MCF 10A (cell line): ENCODE data around the gene SPOCK1. TPM values are rescaled to one million over a fixed set of nuclear protein-coding genes. Genes with fewer than 3 reads are reported as not detected.

Source experiments
- BruUV-seq: library from RNA; stranded (reverse); fragments of 400-500 nt; replicated peaks from 2 replicates; lab custom pipeline; 2021; lab: Mats Ljungman, UMichigan
- CTCF ChIA-PET: fragments of 300-600 bp; sonication (Branson Sonifier 250); formaldehyde crosslinking; extraction: SDS; loops from one replicate; lab custom pipeline; 2021; ENCODE audit warnings: antibody characterized with exemption, inconsistent platforms; lab: Yijun Ruan, JAX
- POLR2A ChIA-PET: fragments of 300-600, 350-650 bp; sonication (Branson Sonifier 250); formaldehyde crosslinking; extraction: SDS; loops from one replicate; lab custom pipeline; 2020; ENCODE audit warnings: antibody characterized with exemption, inconsistent platforms; lab: Yijun Ruan, JAX
- DNase-seq: peaks from one replicate; pipeline ENCODE4 v3.0.0-alpha.2; 2018; ENCODE audit not compliant: unreplicated experiment
- H3K27ac Mint-ChIP-seq: one replicate; pipeline ENCODE4 v1.8.0; 2022; ENCODE audit warnings: mild to moderate bottlenecking, low read depth, mixed read lengths; ENCODE audit not compliant: unreplicated experiment
- H3K27me3 Mint-ChIP-seq: one replicate; pipeline ENCODE4 v1.8.0; 2022; ENCODE audit warnings: mixed read lengths; ENCODE audit not compliant: insufficient read depth, unreplicated experiment
- H3K36me3 Mint-ChIP-seq: one replicate; pipeline ENCODE4 v1.8.0; 2022; ENCODE audit warnings: mild to moderate bottlenecking, moderate library complexity, mixed read lengths; ENCODE audit not compliant: insufficient read depth, unreplicated experiment
- H3K4me1 Mint-ChIP-seq: one replicate; pipeline ENCODE4 v1.8.0; 2022; ENCODE audit warnings: mixed read lengths; ENCODE audit not compliant: insufficient read depth, unreplicated experiment
- H3K4me3 Mint-ChIP-seq: one replicate; pipeline ENCODE4 v1.8.0; 2022; ENCODE audit warnings: mild to moderate bottlenecking, moderate library complexity, mixed read lengths; ENCODE audit not compliant: unreplicated experiment
- H3K9me3 Mint-ChIP-seq: one replicate; pipeline ENCODE4 v1.8.0; 2022; ENCODE audit warnings: mixed read lengths; ENCODE audit not compliant: unreplicated experiment
- intact Hi-C: fragments of 100-400 bp; cut with micrococcal nuclease; formaldehyde crosslinking; loops from 2 replicates; pipeline ENCODE4 v1.14.1; 2022
- total RNA-seq: library from RNA; stranded (reverse); gene quantifications from 2 replicates; pipeline ENCODE4 v1.2.3, GENCODE V29; 2022
- TF ChIP-seq, protein P1 (sequence below): fragments of 200-600 bp; IDR thresholded peaks from one replicate; pipeline ENCODE4 v1.8.0; 2022; ENCODE audit warnings: antibody characterized with exemption, mild to moderate bottlenecking; ENCODE audit not compliant: unreplicated experiment

Gene SPOCK1
- total RNA-seq, 1 experiment from 2014 or later: 34.3 TPM

DNA sequence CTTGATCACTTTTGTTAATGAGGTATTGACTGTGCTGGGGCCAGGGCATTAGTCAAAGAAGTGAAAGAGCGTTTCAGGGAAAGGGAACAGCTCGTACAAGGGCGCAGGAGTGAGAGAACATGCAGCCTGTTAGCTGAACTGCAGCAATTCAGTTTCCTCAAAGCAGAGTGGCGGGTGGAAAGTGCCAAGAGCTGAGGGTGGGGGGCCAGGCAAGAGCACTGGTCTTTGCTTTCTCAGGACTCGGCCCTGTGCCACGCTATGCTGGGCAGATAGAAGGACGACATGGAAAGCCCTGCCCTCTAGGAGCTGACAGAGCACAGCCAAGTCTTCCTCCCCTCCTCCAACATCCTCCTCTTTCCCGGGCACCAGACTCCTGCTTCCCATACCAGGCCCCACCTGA, 304.8 kb downstream of the SPOCK1 start:
- intact Hi-C loops: loop anchor here (10.0 kb wide), 1 partner anchor 49 kb away; no protein-coding TSS in a partner anchor
- Mint-ChIP-seq H3K27ac (no peak overlapping the region), H3K9me3 (no peaks in the 10 kb centered on the region), H3K4me3 (no peak overlapping the region), H3K36me3 (no peaks in the 10 kb centered on the region), H3K27me3 (no peaks in the 10 kb centered on the region), H3K4me1 (peaks cover 24% of the 10 kb centered on the region)
- BruUV-seq: no TSS peak
- DNase-seq: no peak
- POLR2A ChIA-PET: interaction anchor here (0.7 to 1.1 kb wide), 3 partner anchors 13 to 126 kb away, joined by 3 to 4 read pairs (median 3); no protein-coding TSS in a partner anchor
- TF ChIP-seq, protein P1, sequence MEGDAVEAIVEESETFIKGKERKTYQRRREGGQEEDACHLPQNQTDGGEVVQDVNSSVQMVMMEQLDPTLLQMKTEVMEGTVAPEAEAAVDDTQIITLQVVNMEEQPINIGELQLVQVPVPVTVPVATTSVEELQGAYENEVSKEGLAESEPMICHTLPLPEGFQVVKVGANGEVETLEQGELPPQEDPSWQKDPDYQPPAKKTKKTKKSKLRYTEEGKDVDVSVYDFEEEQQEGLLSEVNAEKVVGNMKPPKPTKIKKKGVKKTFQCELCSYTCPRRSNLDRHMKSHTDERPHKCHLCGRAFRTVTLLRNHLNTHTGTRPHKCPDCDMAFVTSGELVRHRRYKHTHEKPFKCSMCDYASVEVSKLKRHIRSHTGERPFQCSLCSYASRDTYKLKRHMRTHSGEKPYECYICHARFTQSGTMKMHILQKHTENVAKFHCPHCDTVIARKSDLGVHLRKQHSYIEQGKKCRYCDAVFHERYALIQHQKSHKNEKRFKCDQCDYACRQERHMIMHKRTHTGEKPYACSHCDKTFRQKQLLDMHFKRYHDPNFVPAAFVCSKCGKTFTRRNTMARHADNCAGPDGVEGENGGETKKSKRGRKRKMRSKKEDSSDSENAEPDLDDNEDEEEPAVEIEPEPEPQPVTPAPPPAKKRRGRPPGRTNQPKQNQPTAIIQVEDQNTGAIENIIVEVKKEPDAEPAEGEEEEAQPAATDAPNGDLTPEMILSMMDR: no peak
- CTCF ChIA-PET: interaction anchor here (1.1 to 1.5 kb wide), 2 partner anchors 23 to 119 kb away, joined by 3 to 4 read pairs; no protein-coding TSS in a partner anchor

DNA sequence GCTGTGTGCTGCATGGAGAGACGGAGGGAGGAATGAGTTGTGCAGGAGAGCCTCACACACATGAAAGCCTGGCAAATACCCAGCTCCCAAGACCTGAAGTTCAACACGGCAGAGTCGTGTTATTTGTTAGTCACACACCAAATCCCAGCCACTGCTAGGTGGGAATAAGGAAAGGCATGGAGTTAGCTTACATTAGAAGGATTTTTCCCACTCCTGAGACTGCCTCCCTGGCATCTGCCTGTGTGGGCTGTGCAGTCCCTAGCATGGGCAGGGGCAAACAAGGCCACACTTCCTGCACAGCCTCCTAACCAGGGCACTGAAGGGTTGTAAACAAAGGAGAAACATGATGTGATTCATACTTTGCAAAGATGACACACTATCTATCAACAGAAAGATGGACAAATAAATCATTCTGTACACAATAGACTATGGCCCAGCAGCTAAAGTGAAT, 306.8 kb downstream of the SPOCK1 start:
- peak; percentile 51 for DNase-seq
- H3K36me3 Mint-ChIP-seq: no peaks in the 10 kb centered on the region
- BruUV-seq: no TSS peak
- intact Hi-C loops: loop anchor here (10.0 kb wide), 1 partner anchor 48 kb away; no protein-coding TSS in a partner anchor
- H3K27me3 Mint-ChIP-seq: no peaks in the 10 kb centered on the region
- peaks cover 26% of the 10 kb centered on the region for H3K4me1 Mint-ChIP-seq
- TF ChIP-seq, protein P1: no peak
- CTCF ChIA-PET: interaction anchor here (0.6 to 2.9 kb wide), 7 partner anchors 10 to 294 kb away, joined by 3 to 8 read pairs (median 3); no protein-coding TSS in a partner anchor
- H3K27ac Mint-ChIP-seq: peak overlapping the region; percentile 6
- POLR2A ChIA-PET: interaction anchor here (1.2 kb wide), 1 partner anchor 13 kb away, joined by 4 read pairs; no protein-coding TSS in a partner anchor
- H3K9me3 Mint-ChIP-seq: no peaks in the 10 kb centered on the region
- H3K4me3 Mint-ChIP-seq: no peak overlapping the region

DNA sequence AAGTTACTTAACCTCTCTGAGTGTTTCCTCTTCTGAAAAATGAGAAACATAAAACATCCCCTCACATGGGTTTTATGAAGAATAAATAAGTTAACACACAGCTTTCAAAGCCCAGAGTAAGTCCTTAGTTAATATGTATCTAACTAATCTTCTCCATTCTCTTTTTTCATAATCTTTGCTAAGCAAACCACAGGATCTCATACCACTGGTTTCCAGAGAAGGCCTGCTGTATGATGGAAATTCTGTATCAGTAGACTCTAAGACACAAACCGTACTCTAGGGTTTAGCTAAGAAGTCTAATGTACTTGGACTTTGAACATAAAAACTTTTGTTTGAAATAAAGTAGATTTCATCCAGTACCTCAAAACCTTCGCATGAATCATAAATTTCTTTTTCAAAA, 307.9 kb downstream of the SPOCK1 start:
- POLR2A ChIA-PET: interaction anchor here (1.2 kb wide), 1 partner anchor 14 kb away, joined by 4 read pairs; no protein-coding TSS in a partner anchor
- DNase-seq: no peak
- Mint-ChIP-seq H3K27ac (no peak overlapping the region), H3K27me3 (no peaks in the 10 kb centered on the region), H3K4me1 (peaks cover 30% of the 10 kb centered on the region), H3K36me3 (no peaks in the 10 kb centered on the region), H3K4me3 (no peak overlapping the region), H3K9me3 (no peaks in the 10 kb centered on the region)
- no TSS peak for BruUV-seq
- CTCF ChIA-PET: interaction anchor here (0.6 to 2.9 kb wide), 4 partner anchors 28 to 1024 kb away, joined by 3 to 8 read pairs (median 6); no protein-coding TSS in a partner anchor
- intact Hi-C loops: loop anchor here (10.0 kb wide), 1 partner anchor 46 kb away; no protein-coding TSS in a partner anchor
- TF ChIP-seq, protein P1: no peak

DNA sequence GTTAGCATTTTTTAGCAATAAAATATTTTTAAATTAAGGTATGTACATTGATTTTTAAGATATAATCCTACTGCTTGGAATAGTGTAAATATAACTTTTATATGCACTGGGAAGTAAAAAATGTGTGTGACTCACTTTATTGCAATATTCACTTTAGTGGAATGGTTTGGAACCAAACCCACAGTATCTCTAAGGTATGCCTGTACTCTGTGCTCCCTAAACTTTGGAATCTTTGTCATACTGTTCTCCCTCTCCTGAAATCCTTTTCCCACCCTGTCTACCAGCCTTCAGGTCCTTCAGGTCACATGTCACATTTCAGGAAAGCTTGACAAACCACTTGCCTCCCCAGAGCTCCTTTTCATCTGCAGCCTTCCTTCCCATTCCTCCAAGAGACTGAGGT, 308.7 kb downstream of the SPOCK1 start:
- TF ChIP-seq, protein P1: no peak
- peaks cover 30% of the 10 kb centered on the region for H3K4me1 Mint-ChIP-seq
- H3K9me3 Mint-ChIP-seq: no peaks in the 10 kb centered on the region
- H3K27me3 Mint-ChIP-seq: no peaks in the 10 kb centered on the region
- BruUV-seq: no TSS peak
- no peaks in the 10 kb centered on the region for H3K36me3 Mint-ChIP-seq
- DNase-seq: no peak
- POLR2A ChIA-PET: no interaction called here
- H3K4me3 Mint-ChIP-seq: no peak overlapping the region
- no peak overlapping the region for H3K27ac Mint-ChIP-seq
- intact Hi-C loops: loop anchor here (10.0 kb wide), 1 partner anchor 46 kb away; no protein-coding TSS in a partner anchor
- CTCF ChIA-PET: interaction anchor here (2.9 kb wide), 1 partner anchor 29 kb away, joined by 8 read pairs; no protein-coding TSS in a partner anchor
